D341Med (cell line): ENCODE data around the gene RAB7B.

Source experiments
- DNase-seq: peaks from one replicate; pipeline ENCODE4 v3.0.0; 2012; ENCODE audit warnings: low spot score

Gene RAB7B

GRCh38 chr1:206022766-206023165 lies 19.6 kb upstream of the RAB7B start:
- no peak for DNase-seq

GRCh38 chr1:206021626-206022365 lies 18.6 kb upstream of the RAB7B start:
- no peak for DNase-seq

DNA sequence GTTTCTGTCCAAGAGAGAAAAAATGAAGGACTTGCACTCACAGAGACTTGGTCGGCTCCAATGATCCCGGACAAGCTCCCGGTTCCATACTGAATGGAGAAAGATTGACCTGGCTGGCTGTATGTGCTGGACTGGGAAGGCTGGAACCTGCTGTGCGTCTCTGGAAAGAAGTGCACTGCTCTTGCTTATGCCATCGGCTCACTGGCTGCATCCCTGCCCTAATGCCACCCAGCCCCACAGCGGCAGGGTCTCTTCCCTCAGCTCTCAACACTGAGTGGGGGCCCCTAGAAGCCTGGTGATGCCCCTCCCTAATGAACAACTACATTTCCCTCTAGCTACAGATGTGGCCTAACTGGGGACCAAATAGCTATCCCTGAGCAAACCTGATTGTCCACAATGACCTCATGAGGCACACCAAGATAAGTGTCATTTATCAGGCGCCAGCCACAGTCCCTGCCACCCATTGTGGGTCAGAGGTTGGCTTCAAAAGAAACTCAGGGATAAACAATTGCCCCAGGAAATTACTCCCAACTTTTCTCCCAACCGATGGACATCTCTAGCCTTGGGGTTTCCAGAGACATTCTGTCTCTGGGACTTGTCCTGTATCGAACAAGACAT lies 17.9 kb upstream of the RAB7B start:
- DNase-seq, result no peak

DNA sequence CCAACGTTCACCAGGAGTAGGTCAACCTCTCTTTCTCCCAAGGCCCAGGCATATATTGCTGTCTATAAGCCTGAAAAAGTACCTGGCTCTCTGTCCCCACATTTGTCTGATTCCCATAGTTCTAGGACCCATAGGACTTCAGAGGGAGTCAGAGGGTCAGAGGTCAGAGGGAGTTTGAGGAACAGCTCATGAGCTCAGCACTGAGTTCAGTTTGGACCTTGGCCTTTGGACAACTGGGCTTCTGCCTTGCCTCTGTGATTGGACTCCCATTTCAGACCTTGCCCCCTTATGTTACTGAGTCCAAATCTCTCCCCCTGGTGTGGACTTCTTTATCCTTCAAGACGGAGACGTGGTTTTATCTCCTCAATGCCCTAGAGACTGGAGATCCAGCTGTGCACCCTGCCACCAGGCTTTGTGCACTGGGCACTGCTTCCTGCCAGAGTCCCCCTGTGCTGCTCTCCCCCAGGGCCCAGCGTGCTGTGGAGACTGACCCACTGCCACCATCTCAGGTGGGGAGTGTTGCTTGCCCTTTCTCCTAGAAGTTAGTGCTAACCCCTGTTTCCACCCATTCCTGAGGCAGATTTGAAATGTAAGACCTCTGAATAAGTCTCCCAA lies 17.3 kb upstream of the RAB7B start:
- DNase-seq, result no peak

DNA sequence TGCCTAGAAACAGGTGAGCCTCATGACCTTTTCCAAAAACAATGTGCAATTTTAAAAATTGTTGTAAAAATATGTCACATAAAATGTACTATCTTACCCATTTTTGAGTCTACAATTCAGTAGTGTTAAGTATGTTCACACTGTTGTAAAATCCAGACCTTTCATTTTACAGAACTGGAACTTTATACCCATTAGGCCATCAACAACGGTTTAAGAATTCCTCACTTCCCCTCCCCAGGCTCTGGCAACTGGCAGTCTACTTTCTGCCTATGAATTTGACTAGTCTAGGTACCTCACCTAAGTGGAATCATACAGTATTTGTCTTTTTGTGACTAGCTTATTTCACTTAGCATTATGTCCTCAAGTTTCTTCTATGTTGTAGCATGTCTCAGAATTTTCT lies 11.9 kb upstream of the RAB7B start:
- no peak for DNase-seq

GRCh38 chr1:206014601-206015000 lies 11.4 kb upstream of the RAB7B start:
- DNase-seq, result peak; percentile 7

DNA sequence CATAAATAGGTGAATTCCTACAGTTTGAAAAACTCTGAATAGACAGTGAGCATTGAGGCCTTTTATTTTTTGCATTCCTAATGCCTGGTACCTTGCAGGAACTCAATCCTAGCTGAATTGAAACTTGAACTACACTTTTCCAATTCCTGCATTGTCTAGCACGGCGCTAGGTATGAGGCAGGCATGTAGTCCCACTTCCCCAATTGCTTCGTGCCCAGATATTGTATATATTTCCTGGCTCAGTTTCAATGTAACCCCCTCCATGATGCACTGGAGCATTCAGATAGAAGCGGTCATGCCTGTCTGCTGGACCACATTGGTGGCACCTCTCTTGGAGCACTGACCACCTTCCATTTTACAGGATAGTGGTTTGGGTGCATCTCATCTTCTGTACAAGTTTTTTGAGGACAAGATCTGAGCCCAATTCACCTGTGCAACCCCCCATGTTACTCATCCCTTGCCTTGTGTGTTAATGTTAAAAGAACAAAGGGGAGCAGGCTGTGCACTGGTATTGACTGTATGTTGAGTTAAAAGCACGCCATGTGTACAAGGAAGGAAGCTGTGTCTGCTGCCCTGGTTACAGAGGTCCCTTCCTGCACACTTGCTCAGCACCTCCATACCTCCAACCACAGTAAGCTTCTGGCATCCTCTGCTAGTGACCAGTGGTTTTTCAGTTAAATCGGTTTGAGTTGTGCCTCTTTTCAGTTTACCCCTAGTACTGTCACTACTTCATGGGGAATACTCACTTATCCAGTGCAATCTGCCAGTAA lies 10.0 kb upstream of the RAB7B start:
- DNase-seq, result no peak

GRCh38 chr1:206012086-206012859 lies 9.1 kb upstream of the RAB7B start:
- DNase-seq, result peak; percentile 25

- DNase-seq, result no peak
Observed at GRCh38 chr1:206011057-206011456, 7.9 kb upstream of the RAB7B start.

DNA sequence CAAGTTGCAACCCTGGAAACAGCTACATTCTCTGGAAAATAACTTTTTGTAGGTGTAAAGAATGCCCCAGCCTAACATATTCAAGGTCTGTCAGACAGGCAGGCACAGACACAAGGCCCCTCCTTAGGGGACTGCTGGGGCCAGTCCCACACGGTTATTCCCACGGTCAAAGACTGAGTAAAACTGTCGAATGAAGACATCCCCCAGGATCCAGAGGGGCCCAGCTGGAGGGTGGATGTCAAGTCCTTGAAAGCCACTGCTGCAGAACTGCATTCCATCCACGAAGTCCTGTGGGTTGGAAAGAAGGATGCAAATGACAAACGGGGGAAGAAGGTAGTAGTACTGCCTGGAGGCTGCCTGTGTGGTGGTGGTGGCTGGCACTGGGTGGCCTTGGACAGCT lies 6.9 kb upstream of the RAB7B start:
- DNase-seq, result peak; percentile 25

- DNase-seq, result peak; percentile 20
Observed at GRCh38 chr1:206006946-206007345, 3.8 kb upstream of the RAB7B start.

GRCh38 chr1:206005778-206006180 lies 2.6 kb upstream of the RAB7B start:
- DNase-seq, result no peak

DNA sequence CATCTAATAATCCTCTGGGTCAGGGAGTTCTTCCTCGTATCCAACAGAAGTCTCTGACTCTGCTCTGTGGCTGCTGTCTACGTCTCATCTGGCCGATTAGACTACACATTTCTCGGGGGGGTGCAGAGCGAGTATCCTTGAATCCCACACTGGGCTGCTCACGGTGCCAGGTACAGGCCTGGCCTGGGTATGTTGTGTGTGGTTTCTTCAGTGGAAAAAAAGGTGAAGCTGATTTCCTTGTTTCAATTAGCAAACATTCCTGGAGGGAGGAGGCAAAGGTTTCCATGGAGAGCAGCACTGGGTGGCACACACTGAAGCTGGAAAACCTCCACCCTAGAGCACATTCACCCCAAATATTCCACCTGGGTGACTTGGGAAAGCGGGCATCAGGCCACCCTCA lies 2.0 kb upstream of the RAB7B start:
- DNase-seq, result no peak

DNA sequence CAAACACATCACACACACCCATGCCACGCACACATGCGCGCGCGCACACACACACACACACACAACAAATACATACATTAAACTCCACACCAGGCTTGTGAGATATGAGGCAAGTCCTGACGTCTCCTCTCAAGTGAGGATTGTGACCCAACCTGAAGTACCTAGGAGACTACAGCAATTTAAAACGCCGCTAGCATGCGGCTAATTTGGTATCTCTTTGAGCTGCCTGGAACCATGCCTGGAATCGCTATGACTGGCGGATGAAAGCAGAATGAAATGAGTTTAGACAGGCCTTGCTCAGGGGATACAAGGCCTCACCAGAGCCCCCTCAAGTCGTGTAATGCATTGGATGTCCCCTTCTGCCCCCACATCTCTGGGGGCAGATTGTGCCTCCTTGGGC lies 1.6 kb upstream of the RAB7B start:
- no peak for DNase-seq

DNA sequence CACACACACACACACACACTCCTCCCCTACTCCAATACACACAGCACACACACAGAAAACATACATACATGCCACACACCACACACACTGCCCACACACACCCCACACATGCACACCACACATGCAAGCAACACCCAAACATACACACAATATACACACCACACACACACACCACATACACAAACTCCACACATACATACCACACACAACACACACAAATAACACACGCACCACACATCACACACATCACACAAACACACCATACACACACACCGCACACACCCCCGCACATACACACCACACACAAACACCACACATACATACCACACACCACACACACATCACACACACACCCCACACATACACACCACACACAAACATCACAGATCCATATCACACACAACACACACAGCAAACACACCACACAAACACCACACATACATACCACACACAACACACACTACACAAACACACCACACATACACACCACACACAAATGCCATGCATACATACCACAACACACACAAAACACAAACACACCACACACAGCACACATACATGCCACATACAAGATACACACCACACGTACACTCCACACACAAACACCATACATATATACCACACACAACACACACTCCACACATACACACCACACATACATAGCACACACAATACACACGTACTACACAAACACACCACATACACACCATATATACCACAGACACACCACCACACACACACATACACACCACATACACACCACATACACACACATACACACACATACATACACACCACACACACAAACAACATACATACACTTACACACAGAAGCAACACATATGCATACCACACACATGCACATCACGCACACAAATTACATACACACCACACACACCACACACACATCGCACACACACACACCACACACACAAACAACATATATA lies 932 bp upstream of the RAB7B start:
- DNase-seq, result no peak

GRCh38 chr1:206002160-206002559 lies 1.0 kb downstream of the RAB7B start:
- no peak for DNase-seq

- no peak for DNase-seq
Observed at GRCh38 chr1:206001476-206001888, 1.7 kb downstream of the RAB7B start.

- no peak for DNase-seq
Observed at GRCh38 chr1:206000641-206001339, 2.4 kb downstream of the RAB7B start.

DNA sequence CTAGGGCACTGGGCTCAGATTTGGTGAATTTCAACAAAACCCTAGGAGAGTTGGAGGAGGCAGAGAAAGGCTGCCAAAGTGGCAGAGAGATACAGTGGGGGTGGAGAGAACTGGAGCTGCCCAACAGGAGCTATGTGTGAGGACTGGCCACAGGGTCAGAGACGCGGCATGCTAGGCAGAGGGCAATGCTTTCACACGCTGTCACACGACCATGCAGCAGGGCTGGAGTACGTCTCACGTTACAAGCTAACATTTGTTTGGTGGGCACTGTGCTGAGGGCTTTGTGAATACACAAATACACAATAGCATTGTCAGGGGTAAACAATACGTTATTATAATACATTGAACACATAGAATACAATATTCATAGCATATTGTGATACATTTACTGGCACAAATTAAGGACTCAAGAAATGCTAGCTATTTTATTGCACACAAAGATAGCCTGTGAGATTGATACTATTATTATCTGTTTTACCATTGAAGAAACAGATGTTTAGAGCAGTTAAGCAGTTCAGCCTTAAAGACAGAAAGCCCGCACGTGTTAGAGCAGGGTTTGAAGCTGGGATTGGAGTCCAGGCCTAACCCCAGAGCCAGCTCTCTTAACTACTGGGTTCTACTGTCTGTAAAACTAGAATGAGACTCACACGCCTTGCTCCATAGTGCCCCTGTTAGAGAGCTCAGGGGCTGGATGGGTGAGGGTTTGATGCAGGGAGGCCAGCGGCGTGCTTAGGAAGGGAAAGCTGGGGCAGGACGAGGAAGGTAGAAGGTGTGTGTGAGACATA lies 4.5 kb downstream of the RAB7B start:
- no peak for DNase-seq
